Fibroblast of skin of left biceps (primary cell): ENCODE data around the gene TNKS1BP1.
A peak's percentile ranks its signal among the peaks of the same experiment; 100 is the strongest.
"Not testable (repeated sequence)": the region's sequence is repeated elsewhere in the genome, so short reads cannot be mapped to it uniquely, and the experiment has no call there.

Experiments used
- DNase-seq, 2 experiments: peaks; one replicate each; pipeline ENCODE4 v3.0.0-alpha.2; 2013; ENCODE audit warnings: low read depth in 2 of 2

Gene TNKS1BP1

DNA sequence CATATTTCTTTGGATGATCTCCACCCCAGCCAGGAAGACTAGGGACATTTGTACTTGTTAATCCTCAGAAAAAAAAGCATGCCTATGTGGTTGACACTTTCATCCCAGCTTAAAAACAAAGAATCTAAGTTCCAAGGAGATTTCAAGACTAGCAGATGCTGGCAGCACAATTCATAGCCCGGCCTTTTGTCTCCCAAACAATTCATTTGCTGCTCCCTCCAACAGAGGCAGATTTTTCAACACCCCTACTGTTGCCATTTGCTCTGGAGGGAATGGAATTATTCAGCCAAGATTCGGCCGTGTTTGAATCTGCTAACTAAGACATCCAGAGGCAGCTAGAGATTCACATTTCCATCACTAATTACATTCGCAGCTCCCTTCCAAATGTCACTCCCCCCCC lies 28.7 kb upstream of the TNKS1BP1 start:
- no peak for DNase-seq

DNA sequence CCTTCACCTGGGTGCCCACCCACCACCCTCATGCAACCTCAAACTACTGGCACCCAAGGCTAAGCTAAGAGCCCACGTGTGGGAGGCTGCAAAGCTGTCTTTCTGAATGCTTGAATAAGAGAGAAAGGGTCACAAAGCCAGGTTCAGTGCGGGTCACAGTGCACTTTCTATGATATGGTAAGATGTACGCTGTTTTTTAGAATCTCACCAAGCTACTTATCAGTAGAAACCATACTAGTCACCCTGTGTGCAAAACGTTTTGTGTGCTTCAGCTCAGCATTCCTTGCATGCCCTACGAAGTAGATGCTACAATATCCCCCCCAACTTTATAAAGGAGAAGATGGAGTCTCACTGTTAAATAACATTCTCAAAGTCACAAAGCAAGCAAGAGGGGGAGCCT lies 28.3 kb upstream of the TNKS1BP1 start:
- DNase-seq: no peak

DNA sequence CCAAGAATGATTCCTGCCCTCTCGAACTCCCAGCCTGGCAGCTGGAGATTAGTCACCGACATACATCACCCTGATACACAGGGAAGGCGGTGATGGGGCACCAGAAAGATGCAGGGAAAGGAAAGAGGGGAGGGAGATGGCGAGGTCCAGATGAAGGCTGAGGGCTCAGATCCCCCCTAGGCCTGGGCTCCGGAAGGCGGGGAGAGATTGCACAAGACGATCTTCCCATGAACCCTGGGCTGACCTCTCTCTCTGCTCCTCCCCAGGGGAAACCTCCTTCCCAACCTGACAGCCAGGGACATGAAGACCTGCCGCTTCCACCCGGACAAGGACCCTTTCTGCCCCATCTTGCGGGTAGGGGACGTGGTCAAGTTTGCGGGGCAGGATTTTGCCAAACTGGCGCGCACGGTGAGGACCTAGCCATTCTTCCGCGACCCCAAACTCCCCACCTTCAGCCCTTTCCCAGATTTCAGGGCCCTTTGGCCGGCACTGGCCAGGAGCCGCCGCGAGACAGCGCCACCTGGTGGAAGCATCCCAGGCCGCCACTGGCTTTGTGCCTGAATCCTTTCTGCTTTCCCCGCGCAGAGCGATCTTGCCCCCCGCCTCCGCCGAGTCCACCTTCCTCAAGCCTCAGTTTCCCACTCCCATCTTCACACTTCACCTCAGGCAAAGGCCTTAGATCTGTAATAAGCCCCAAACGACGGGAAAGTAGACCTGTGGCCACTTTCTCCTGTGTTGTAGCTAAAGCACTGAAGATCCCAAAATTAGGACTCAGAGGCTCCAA lies 24.9 kb upstream of the TNKS1BP1 start:
- no peak for DNase-seq

DNA sequence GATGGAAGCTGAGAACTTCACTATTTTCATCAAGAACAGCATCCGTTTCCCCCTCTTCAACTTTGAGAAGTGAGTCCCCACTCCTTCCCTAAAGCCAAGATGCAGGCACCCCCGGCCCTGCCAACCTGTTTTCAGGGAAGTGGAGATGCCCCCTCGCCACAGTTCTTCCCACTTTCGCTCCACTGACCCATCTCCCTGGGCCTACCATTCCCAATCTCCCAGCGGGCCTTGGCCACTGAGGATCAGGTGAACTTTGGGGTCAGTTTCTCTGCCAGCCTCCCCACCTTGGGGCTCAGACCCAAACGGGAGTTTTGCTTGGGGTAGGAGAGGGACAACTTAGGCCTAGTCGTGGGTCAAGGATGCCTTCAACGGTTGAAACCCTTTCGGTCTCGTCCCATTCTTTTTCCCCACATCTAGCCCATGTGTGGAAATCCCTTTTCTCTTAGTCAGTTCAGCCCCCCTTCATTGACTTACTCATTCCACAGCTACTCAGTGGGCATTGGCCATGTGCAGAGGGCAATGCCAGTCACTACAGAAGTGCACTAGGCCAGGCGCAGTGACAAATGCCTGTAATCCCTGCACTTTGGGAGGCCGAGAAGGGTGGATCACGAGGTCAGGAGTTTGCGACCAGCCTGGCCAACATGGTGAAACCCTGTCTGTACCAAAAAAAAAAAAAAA lies 24.0 kb upstream of the TNKS1BP1 start:
- no peak for DNase-seq

DNA sequence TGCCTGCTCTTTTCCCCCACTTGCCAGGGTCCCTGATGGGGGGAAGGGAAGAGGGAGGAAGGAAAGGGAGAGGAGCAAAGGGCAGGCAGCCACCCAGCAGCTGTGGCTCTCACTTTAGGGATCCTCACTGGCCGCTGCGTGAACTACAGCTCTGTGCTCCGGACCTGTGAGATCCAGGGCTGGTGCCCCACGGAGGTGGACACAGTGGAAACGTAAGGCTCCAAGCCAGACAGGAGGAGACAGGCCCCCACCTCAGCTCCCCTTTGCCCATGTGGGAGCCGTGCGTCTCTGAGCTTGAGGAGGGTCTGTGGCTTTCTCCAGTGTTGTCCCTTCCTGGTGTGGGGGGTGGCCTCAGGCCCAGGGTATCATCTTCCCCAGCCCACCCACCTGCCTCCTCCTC lies 23.3 kb upstream of the TNKS1BP1 start:
- no peak for DNase-seq

DNA sequence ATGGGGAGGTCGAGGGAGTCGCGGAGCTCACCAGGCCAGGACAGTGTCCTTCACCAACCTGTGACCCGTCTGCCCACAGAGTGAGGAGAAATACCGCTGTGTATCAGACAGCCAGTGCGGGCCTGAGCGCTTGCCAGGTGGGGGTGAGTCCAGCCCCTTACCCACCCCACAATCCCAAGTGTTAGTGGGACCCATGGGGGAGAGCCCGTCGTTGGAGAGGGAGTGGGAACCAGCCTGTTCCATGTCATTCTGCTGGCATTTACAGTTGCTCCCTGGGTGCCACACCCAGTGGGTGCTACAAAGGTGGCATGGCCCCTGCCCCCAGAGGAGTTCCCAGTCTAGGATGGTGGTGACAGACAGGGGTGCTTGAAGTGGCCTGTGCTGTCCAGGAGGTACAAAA lies 22.6 kb upstream of the TNKS1BP1 start:
- DNase-seq: no peak

DNA sequence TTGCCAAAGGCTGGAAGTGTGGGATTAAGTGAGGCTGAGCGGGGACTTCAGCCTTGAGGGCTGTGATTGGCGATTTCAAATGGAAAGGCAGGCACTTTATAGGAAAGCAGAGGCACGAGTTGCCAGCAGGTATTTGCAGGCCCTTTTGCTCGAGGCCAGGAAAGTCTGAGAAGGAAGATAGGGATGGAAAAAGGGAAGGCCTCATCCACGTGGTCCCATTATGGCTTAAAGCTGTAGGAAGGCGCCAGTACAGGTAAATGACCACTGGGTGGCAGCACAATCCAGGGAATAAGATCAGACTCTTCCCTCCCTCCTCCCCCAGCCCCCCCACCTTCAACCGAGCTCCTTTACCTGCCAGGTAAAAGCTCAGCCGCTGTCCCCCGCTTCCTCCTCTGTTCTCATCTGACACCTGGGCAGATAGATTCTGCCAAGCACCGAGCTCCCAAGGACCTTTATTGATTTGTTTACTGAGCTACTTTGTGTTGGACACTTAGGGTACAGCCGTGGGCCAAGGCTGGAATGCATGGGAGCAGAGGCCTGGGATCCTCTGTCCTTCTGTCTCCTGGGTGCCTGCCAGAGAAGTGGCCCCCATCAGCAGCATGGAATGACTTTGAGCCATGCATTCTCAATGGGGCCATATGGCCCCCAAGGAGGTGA lies 20.9 kb upstream of the TNKS1BP1 start:
- no peak for DNase-seq

DNA sequence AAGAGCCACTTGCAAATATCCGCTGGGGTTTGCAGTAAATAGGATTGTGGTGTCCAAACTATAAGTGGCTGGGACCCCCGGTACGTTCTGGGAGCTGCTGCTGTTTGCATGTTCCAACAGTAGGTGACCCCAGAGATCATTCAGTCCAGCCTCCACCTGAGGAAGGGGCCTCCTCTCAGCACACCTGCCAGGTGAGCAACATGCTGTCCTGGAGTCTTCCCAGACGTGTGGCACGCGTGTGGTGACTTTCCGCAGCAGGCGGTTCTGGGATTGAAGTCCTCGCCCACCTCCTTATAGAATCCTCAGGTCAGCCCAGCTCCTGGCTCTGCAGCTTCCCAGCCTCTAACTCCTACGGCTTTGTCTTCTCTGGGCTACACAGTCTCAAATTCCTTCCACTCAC lies 20.1 kb upstream of the TNKS1BP1 start:
- DNase-seq: no peak

DNA sequence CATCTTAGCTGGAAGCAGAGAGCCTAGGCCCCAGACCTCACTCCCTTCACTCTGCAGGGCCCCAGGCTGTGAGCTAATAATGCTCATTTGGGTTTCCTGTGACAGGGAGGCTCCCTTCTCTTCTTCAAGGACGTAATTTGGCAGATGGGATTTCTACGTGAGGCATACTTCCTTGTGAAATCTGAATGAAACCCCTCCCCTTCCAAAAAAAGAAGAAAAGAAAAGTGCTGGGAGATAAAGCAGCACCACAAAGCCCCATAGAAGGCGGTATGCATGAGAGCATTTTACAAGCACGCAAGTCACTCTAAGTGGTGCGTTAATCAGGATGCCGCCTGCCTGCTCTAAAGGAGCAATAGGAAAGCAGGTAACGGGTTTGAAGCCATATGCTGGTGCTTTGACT lies 19.1 kb upstream of the TNKS1BP1 start:
- DNase-seq: no peak

DNA sequence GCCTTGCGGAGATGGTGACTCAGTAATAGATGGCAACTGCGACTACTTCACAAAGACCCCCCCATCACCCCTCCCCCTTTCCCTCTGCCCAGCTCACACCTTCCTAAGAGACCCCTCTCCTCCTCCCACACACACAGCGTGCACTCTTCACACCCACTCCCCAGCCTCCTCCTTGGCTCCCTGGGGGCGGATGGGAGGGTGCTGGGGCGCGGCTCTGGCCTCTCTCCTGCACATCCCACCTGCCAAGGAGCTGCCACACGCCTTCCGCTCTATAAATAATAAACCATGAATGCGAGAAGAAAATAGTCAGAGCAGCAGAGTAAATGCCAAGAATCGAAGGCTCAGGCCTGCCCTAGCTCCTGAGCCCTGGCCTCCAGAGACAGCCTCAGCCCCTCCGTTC lies 17.9 kb upstream of the TNKS1BP1 start:
- no peak for DNase-seq

DNA sequence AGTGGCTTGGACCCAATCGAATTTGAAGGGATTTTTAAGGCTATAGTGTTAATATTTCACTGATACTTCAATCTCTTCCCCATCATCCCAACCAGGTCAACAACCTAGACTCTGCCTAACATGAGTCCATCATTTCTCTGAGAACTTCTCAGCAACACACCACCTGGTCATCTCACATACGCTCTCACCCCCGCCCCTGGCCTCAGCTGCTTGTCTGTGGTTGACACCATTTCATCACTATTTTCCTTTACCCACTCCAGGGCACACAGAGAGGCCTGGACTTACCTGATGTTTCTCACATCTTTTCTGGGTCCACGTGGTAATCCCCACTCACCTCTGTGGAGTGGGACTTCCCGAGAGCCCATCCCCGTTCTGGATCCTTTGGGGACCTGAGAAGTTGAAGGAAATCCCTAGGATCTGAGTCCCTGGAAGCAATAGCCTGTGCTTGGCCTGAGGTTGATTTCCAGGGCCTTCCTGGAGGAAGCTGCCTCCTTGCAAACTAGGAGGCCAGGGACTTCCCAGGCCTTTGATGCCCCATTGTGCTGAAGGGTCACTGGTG lies 16.6 kb upstream of the TNKS1BP1 start:
- DNase-seq: no peak

DNA sequence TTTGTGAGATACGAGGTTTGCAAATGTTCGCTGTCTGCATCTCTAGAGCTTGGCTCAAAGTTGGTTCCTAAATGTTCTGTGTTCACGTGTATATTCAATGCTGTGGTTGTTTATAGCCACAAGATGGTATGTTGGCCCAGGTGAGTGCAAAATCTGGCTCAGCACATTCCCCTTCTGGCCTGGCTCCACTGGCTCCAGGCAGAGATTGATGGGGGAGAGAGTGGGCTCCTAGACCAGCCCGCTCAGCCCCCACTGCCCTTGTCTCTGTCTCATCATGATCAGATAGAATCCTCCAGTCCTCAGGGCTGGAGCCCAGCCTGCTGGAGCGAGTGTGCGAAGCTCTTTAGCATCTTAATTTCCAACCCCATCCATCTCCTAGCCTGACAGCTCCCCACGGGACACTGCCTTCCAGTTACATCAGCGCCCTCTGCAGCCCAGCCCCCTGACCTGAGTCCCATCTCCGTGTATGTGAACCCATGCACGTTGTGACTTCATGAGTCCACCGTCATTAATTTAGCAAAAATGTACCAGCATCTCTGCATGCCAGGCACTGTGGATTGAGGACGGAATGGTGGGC lies 15.4 kb upstream of the TNKS1BP1 start:
- DNase-seq: no peak

DNA sequence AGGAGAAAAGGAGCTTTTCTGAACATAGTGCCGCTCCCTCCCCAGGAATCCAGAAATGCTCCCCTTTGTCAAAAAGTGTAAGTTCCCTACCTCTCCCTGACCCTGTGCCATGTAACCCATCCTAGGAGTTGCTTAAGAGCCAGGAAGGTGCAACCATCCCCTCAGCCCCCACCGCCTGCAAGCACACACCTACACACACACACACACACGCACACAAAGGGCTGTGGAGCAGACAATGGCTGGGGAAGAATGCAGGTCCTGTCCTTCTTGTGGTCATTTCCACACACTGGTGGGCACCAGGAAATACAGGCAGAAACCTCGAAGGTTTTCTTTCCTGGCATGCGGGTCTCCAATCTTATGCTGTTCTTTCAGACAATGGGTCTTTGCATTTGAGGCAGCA lies 14.6 kb upstream of the TNKS1BP1 start:
- no peak for DNase-seq

DNA sequence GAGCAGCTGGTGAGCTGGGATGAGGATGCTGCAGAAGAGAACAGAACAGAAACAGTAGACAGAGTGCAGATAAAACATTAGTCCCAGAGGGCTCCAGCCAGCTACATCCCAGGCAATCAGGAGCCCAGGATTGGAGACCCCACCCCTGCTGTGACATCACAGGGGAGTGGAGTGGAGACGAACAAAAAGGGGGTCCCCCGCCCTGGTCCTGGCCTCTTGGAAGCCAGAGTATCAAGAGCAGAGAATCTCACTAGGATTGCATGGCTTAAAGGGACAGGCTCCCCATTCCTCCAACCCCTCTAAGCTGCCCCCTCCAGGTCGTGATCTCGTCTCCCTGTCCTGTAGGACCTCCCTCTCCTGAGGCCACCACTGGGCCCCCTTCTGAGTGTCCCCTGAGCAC lies 13.4 kb upstream of the TNKS1BP1 start, which contains the start of gene P2RX3:
TSS of gene P2RX3 (plus strand) at position 211 of the 400 bp plus-strand sequence. CDS start 199 bp downstream, outside the sequence.
- no peak for DNase-seq

DNA sequence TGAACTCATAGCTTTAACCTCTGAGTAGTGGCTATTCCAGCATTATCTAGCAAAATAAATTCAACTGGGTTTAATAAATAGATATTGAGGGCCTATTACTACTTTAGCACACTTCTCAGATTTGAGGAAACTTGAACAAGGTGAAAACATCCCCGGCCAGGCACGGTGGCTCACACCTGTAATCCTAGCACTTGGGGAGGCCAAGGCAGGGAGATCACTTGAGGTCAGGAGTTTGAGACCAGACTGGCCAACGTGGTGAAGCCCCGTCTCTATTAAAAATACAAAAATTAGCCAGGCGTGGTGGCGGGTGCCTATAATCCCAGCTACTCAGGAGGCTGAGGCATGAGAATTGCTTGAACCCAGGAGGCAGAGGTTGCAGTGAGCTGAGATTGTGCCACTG lies 12.1 kb upstream of the TNKS1BP1 start:
- not testable (repeated sequence) for DNase-seq

DNA sequence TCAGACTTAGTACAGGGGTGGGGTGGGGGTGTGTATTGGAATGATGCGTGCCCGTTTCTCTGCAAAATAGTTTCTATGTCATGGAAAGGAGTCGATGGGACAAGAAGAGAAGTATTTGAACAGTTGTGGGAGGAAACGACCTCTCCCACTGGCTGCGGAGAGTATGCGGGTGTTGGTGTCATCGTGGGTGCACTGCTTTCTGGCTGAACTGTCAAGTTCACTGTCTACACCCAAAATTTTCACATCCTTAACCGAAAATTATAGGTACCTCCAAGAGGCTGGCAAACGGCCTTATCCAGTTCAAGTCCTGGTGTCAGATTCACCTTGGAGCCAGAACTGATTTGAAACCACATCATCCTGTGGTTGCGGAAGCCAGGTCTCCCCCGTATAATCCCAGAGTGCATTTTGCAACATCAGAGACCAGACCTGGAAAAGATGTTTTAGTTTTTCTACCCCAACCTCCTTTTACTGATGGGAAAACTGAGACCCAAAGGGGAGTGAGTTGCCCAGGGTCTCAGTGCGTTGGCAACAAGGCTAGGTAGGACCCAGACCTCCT lies 11.4 kb upstream of the TNKS1BP1 start:
- no peak for DNase-seq

DNA sequence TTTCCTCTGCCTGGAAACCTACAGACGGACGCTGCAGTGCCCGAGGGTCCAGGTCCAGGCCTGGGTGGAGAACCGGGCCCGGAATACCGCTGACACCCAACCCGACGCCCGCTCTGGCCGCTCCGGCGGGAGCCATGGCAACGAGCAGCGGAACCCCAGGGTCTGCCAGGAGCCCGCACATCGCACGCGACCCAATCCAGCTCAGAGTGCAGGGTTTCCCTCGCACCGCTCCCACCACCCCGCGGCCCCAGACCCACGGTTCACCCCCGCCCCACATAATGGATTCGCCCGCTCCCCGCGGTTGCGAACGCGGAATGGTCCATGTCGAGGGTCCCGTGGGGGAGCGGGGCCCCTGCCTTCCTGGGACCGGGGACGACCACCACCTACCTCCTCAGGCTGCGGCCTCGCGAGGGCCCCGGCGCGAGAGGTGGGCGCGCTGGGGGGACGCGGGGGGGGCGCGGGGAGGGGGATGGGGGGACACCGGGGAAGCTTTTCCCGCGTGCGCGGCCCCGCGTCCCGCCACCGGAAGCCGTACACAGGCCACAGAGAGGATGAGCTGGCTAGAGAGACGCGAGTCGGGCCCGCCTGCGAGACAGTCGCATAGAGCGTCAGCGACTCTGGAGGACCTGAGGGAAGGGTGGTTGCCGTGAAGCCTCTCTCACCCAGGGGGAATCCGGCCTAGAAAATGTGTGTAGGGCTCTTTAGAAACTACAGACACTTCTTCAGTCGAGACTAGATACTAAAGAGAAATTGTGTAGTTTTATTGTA lies 10.8 kb upstream of the TNKS1BP1 start, which contains the start of gene SSRP1:
TSS of gene SSRP1 (minus strand) at position 550 of the 768 bp plus-strand sequence. CDS start 771 bp downstream, outside the sequence.
- peak; percentile 60 to 64 for DNase-seq

DNA sequence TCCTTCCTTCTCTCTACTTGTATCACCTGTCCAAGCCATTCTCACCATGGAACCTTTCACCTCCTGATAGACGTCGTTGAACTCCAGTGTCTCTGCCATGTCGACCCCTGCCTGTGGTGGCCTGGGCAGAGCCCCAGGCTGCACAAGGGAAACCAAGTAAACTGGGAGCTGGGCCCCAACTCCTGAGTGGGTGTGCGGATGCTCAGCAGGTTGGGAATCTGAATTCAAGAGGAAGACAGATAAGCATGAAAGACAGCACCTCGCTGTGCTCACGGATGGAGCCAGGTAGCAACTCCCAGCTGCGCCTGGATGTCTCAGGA lies 10.2 kb upstream of the TNKS1BP1 start:
- no peak for DNase-seq

DNA sequence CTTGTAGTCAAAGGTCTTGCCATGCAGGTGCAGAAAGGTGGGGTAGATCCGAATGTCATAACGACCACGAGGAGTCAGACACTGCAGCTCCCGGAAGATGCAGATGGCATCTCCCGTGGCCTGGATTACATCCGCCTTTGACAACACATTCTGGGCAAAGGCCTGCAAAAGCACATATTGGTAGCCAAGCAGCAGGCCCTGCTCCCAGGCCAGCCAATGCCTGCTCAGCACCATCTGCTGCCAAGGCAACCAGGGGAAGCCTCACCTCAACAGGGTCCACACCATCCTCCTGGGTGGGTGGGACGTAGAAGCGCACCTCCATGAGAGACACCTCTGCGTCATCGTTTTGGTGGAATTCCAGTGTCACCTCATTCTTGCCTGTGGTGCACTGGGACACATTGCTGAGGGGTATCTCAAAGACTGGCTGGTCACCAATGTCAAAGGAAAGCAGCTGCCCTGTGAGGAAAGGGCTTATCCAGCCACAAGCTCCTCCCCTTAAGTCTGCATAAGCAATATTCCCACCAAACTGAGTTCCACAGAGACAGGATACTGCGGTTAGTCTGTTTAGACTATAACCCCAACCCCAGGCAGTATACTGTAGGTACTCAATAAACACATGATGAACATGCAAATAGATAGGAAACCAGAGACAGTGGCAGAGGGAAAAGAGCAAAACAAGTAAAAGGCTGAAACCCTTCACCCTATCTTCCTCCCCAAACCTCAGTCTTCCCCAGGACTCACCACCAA lies 8.1 kb upstream of the TNKS1BP1 start:
- no peak for DNase-seq

DNA sequence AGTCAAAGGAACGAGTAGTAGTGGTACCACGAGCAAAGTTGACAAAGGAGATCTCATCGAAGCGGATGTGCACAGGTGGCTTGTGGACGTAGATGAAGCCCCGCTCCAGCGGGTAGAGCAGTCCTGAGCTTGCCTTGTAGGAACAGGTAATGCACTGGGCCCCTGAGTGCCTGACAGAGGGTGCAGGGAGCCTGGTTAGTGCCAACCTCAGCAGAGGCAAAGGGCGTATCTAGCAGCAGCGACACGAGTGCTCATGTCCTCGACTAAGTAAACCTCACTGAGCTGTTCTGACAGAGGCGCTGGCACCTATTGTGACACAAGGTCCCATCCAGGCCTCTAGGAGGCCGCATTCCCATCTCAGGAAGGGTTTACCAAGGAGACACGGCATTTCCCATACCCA lies 7.0 kb upstream of the TNKS1BP1 start:
- DNase-seq: no peak
